ENCODE data around the gene GALNT14.

The GALNT14 gene

GRCh38 chr2:31168291-31168690, 30.1 kb upstream of the GALNT14 start:
- H3K27me3 ChIP-seq (ENCODE audit: insufficient read depth, low read length, poor library complexity) = no peaks in the 10 kb centered on the region
- no peaks in the 10 kb centered on the region; the same call in 1 of the 2 replicates for H4K20me1 ChIP-seq (ENCODE audit: insufficient read depth, low read length)
- no peaks in the 10 kb centered on the region for H3K4me1 ChIP-seq (ENCODE audit: insufficient read depth, low read length)
- H3K27ac ChIP-seq (ENCODE audit: low read length) = no peak overlapping the region
- no peak overlapping the region for H3K4me3 ChIP-seq (ENCODE audit: low read depth in 1 of 2, low read length in 2 of 2)
- no peak overlapping the region for H3K4me2 ChIP-seq (ENCODE audit: insufficient read depth, low read length)
- H3K79me2 ChIP-seq (ENCODE audit: insufficient read depth, low read length) = no peaks in the 10 kb centered on the region
- H3K9me3 ChIP-seq (ENCODE audit: insufficient read depth, low read length, severe bottlenecking) = no peaks in the 10 kb centered on the region
- H3K9ac ChIP-seq (ENCODE audit: low read depth, low read length) = no peak overlapping the region
- H2AFZ ChIP-seq (ENCODE audit: low read depth, low read length) = no peak overlapping the region
- no peaks in the 10 kb centered on the region for H3K36me3 ChIP-seq (ENCODE audit: insufficient read depth, low read length)
- ATAC-seq (ENCODE audit: insufficient read depth, low read depth) = peak; percentile 41; the same call in 2 of the 3 replicates
- peak; percentile 10 for DNase-seq
- TF ChIP-seq EZH2 (IDR thresholded peaks at IDR 0.05; ENCODE audit: borderline replicate concordance, low read depth, low read length, severe bottlenecking) = no peak
- no peak for TF ChIP-seq CTCF (IDR thresholded peaks at IDR 0.05; ENCODE audit: borderline replicate concordance, extremely low read depth, low read length, poor library complexity, severe bottlenecking)

GRCh38 chr2:31166925-31167324, 28.7 kb upstream of the GALNT14 start:
- no peak overlapping the region for H3K27ac ChIP-seq (ENCODE audit: low read length)
- no peak for TF ChIP-seq EZH2 (IDR thresholded peaks at IDR 0.05; ENCODE audit: borderline replicate concordance, low read depth, low read length, severe bottlenecking)
- no peak for TF ChIP-seq CTCF (IDR thresholded peaks at IDR 0.05; ENCODE audit: borderline replicate concordance, extremely low read depth, low read length, poor library complexity, severe bottlenecking)
- no peaks in the 10 kb centered on the region; the same call in 1 of the 2 replicates for H4K20me1 ChIP-seq (ENCODE audit: insufficient read depth, low read length)
- no peak overlapping the region for H3K4me2 ChIP-seq (ENCODE audit: insufficient read depth, low read length)
- H3K27me3 ChIP-seq (ENCODE audit: insufficient read depth, low read length, poor library complexity) = no peaks in the 10 kb centered on the region
- no peaks in the 10 kb centered on the region for H3K9me3 ChIP-seq (ENCODE audit: insufficient read depth, low read length, severe bottlenecking)
- H3K4me1 ChIP-seq (ENCODE audit: insufficient read depth, low read length) = no peaks in the 10 kb centered on the region
- H2AFZ ChIP-seq (ENCODE audit: low read depth, low read length) = no peak overlapping the region
- ATAC-seq (ENCODE audit: insufficient read depth, low read depth) (no peak), DNase-seq (no peak)
- H3K79me2 ChIP-seq (ENCODE audit: insufficient read depth, low read length) = no peaks in the 10 kb centered on the region
- H3K4me3 ChIP-seq (ENCODE audit: low read depth in 1 of 2, low read length in 2 of 2) = no peak overlapping the region
- H3K36me3 ChIP-seq (ENCODE audit: insufficient read depth, low read length) = no peaks in the 10 kb centered on the region
- H3K9ac ChIP-seq (ENCODE audit: low read depth, low read length) = no peak overlapping the region

- no peak overlapping the region for H3K4me2 ChIP-seq (ENCODE audit: insufficient read depth, low read length)
- no peak overlapping the region for H3K27ac ChIP-seq (ENCODE audit: low read length)
Observed at GRCh38 chr2:31163011-31163539, 24.8 kb upstream of the GALNT14 start.

More at GRCh38 chr2:31163011-31163539, 24.8 kb upstream of the GALNT14 start:
- no peaks in the 10 kb centered on the region for H3K27me3 ChIP-seq (ENCODE audit: insufficient read depth, low read length, poor library complexity)
- no peaks in the 10 kb centered on the region for H3K36me3 ChIP-seq (ENCODE audit: insufficient read depth, low read length)
- ATAC-seq (ENCODE audit: insufficient read depth, low read depth) (no peak), DNase-seq (no peak)
- H2AFZ ChIP-seq (ENCODE audit: low read depth, low read length) = no peak overlapping the region
- no peak overlapping the region for H3K4me3 ChIP-seq (ENCODE audit: low read depth in 1 of 2, low read length in 2 of 2)
- TF ChIP-seq CTCF (IDR thresholded peaks at IDR 0.05; ENCODE audit: borderline replicate concordance, extremely low read depth, low read length, poor library complexity, severe bottlenecking) (no peak), EZH2 (IDR thresholded peaks at IDR 0.05; ENCODE audit: borderline replicate concordance, low read depth, low read length, severe bottlenecking) (no peak)
- no peaks in the 10 kb centered on the region for H3K9me3 ChIP-seq (ENCODE audit: insufficient read depth, low read length, severe bottlenecking)
- no peak overlapping the region for H3K9ac ChIP-seq (ENCODE audit: low read depth, low read length)
- H3K79me2 ChIP-seq (ENCODE audit: insufficient read depth, low read length) = no peaks in the 10 kb centered on the region
- no peaks in the 10 kb centered on the region for H4K20me1 ChIP-seq (ENCODE audit: insufficient read depth, low read length)
- H3K4me1 ChIP-seq (ENCODE audit: insufficient read depth, low read length) = no peaks in the 10 kb centered on the region
